Endothelial cell of umbilical vein (primary cell): ENCODE results near the gene RBM20.

Source experiments
- CTCF ChIP-seq, 2 donors: IDR thresholded peaks; 1 replicate in 1 of 2; 2 replicates in 1 of 2; pipeline ENCODE4 v1.5.1; 2011; ENCODE audit warnings: low read length in 2 of 2, mild to moderate bottlenecking in 2 of 2, moderate library complexity in 2 of 2, control low read depth in 1 of 2, inconsistent platforms in 1 of 2, low read depth in 1 of 2; ENCODE audit not compliant: insufficient read depth in 1 of 2; ENCODE audit errors: extremely low read depth in 1 of 2
- EZH2 ChIP-seq: IDR thresholded peaks from 2 replicates; pipeline ENCODE4 v1.6.1; 2012; ENCODE audit warnings: borderline replicate concordance, low read depth, mild to moderate bottlenecking, moderate library complexity, low read length, inconsistent platforms; ENCODE audit not compliant: severe bottlenecking
- GATA2 ChIP-seq: IDR thresholded peaks from 2 replicates; pipeline ENCODE4 v1.7.0; 2011; ENCODE audit warnings: low read depth, mild to moderate bottlenecking, moderate library complexity, mixed read lengths, low read length; ENCODE audit not compliant: insufficient read length, insufficient read depth
- JUN ChIP-seq: IDR thresholded peaks from 2 replicates; pipeline ENCODE4 v1.6.1; 2011; ENCODE audit warnings: borderline replicate concordance, low read depth; ENCODE audit not compliant: insufficient read length, insufficient read depth
- MAX ChIP-seq: IDR thresholded peaks from 2 replicates; pipeline ENCODE4 v1.6.1; 2011; ENCODE audit not compliant: insufficient read depth, insufficient read length
- MYC ChIP-seq: IDR thresholded peaks from one replicate; pipeline ENCODE4 v1.6.1; 2011; ENCODE audit warnings: mild to moderate bottlenecking, low read depth, low read length
- POLR2A ChIP-seq: IDR thresholded peaks from 2 replicates; pipeline ENCODE4 v1.6.1; 2012; ENCODE audit warnings: low read depth, mild to moderate bottlenecking, control low read depth, low read length
- POLR2AphosphoS5 ChIP-seq: IDR thresholded peaks from 2 replicates; pipeline ENCODE4 v1.6.1; 2012; ENCODE audit warnings: low read depth, mild to moderate bottlenecking, control low read depth, low read length, moderate library complexity; ENCODE audit not compliant: insufficient read depth

GRCh38 chr10:110668443-110668842, 24.3 kb downstream of the RBM20 start:
- TF ChIP-seq EZH2 (no peak), CTCF (IDR thresholded peaks at IDR 0.05; ENCODE audit: extremely low read depth in 1 of 2, insufficient read depth in 1 of 2, low read depth in 1 of 2, low read length in 2 of 2) (no peak), GATA2 (no peak), MYC (no peak), MAX (no peak), JUN (no peak), POLR2A (no peak), POLR2AphosphoS5 (no peak)
